Thoracic aorta (tissue), 2 donors: Measurements from ENCODE around the gene ENTHD1. TPM values are rescaled to one million over a fixed set of nuclear protein-coding genes. Genes with fewer than 3 reads are reported as not detected.
"Not testable (repeated sequence)": the region's sequence is repeated elsewhere in the genome, so short reads cannot be mapped to it uniquely, and the experiment has no call there.

ENCODE experiments used
- ATAC-seq: fragments of 150-250 bp; one replicate; pipeline ENCODE4 v1.8.0; 2017; ENCODE audit warnings: low read depth; ENCODE audit not compliant: insufficient number of reproducible peaks, low FRiP score
- DNase-seq: peaks from one replicate; pipeline ENCODE4 v3.0.0-alpha.2; 2020; ENCODE audit warnings: low spot score
- H3K27ac ChIP-seq, 2 donors: fragments of 200-600 bp; sonication (generic); 1 replicate in 1 of 2; 2 replicates in 1 of 2; pipeline ENCODE4 v1.5.1; 2016; ENCODE audit warnings: mild to moderate bottlenecking in 2 of 2, moderate library complexity in 2 of 2
- H3K27me3 ChIP-seq: fragments of 200-600 bp; sonication (generic); replicated peaks from 2 replicates; pipeline ENCODE4 v1.6.0; 2016; ENCODE audit warnings: mild to moderate bottlenecking; ENCODE audit not compliant: insufficient read depth
- H3K36me3 ChIP-seq: fragments of 200-600 bp; sonication (generic); one replicate; pipeline ENCODE4 v1.5.1; 2016
- H3K4me1 ChIP-seq, 2 donors: fragments of 200-600 bp; sonication (generic); 1 replicate in 1 of 2; 2 replicates in 1 of 2; pipeline versions ENCODE4 v1.5.1 to v1.6.0; 2016; ENCODE audit warnings: low read depth in 2 of 2, mild to moderate bottlenecking in 1 of 2; ENCODE audit not compliant: control insufficient read depth in 1 of 2
- H3K4me3 ChIP-seq: fragments of 200-600 bp; sonication (generic); 2 replicates; pipeline ENCODE4 v1.5.1; 2016; ENCODE audit warnings: mild to moderate bottlenecking
- H3K9me3 ChIP-seq: fragments of 200-600 bp; sonication (generic); 2 replicates; pipeline ENCODE4 v1.5.1; 2016
- CTCF ChIP-seq: fragments of 200-600 bp; sonication (generic); IDR thresholded peaks from one replicate; pipeline ENCODE4 v1.5.1; 2019; ENCODE audit warnings: antibody characterized with exemption
- total RNA-seq, 2 donors: library from RNA; depleted of rRNA; stranded (reverse); fragments of >200 nt; gene quantifications; one replicate each; pipeline versions ENCODE4 v1.1.0 to v1.2.3, GENCODE V29; 2016

ENTHD1 gene
- total RNA-seq, 2 donors from 2014 or later, result not detected

GRCh38 chr22:39894554-39895092, 1.1 kb upstream of the ENTHD1 start:
- no peak for ATAC-seq
- no peak overlapping the region for H3K27ac ChIP-seq

GRCh38 chr22:39889924-39890323, 3.6 kb downstream of the ENTHD1 start:
- ATAC-seq, H3K9me3 ChIP-seq, DNase-seq, H3K4me3 ChIP-seq, H3K27ac ChIP-seq, H3K27me3 ChIP-seq, H3K4me1 ChIP-seq, H3K36me3 ChIP-seq: not testable (repeated sequence)

More at GRCh38 chr22:39894554-39895092, 1.1 kb upstream of the ENTHD1 start:
- Histone ChIP-seq H3K27me3 (no peaks in the 10 kb centered on the region), H3K4me3 (no peak overlapping the region), H3K4me1 (no peaks in the 10 kb centered on the region), H3K9me3 (no peaks in the 10 kb centered on the region), H3K36me3 (no peaks in the 10 kb centered on the region)
- no peak for TF ChIP-seq CTCF
- DNase-seq, result no peak

- no peaks in the 10 kb centered on the region for H3K4me1 ChIP-seq
- ATAC-seq (no peak), DNase-seq (no peak)
- no peaks in the 10 kb centered on the region for H3K36me3 ChIP-seq
- no peaks in the 10 kb centered on the region for H3K27me3 ChIP-seq
- H3K4me3 ChIP-seq, result no peak overlapping the region
- TF ChIP-seq CTCF, result no peak
- H3K9me3 ChIP-seq, result no peaks in the 10 kb centered on the region
- no peak overlapping the region for H3K27ac ChIP-seq
Observed at GRCh38 chr22:39883057-39883456, 10.5 kb downstream of the ENTHD1 start.

GRCh38 chr22:39880722-39881121, 12.8 kb downstream of the ENTHD1 start:
- Histone ChIP-seq H3K27me3 (no peaks in the 10 kb centered on the region), H3K9me3 (no peaks in the 10 kb centered on the region), H3K27ac (no peak overlapping the region), H3K36me3 (no peaks in the 10 kb centered on the region), H3K4me1 (no peaks in the 10 kb centered on the region), H3K4me3 (no peak overlapping the region)
- no peak for TF ChIP-seq CTCF
- no peak for ATAC-seq
- no peak for DNase-seq

GRCh38 chr22:39877079-39877845, 16.3 kb downstream of the ENTHD1 start:
- no peak for ATAC-seq
- Histone ChIP-seq H3K4me3 (no peak overlapping the region), H3K27me3 (no peaks in the 10 kb centered on the region), H3K27ac (no peak overlapping the region), H3K9me3 (no peaks in the 10 kb centered on the region), H3K4me1 (no peaks in the 10 kb centered on the region), H3K36me3 (no peaks in the 10 kb centered on the region)
- DNase-seq, result no peak
- no peak for TF ChIP-seq CTCF

GRCh38 chr22:39875176-39875885, 18.2 kb downstream of the ENTHD1 start:
- not testable (repeated sequence) for H3K4me1 ChIP-seq, H3K27ac ChIP-seq, H3K4me3 ChIP-seq, H3K27me3 ChIP-seq, DNase-seq, H3K36me3 ChIP-seq, H3K9me3 ChIP-seq, ATAC-seq
